Measurements from ENCODE around the gene CHCHD6. TPM values are rescaled to one million over a fixed set of nuclear protein-coding genes. Genes with fewer than 3 reads are reported as not detected.

CHCHD6 gene
- total RNA-seq, 1 donor from 2014 or later, result 3.7 TPM

DNA sequence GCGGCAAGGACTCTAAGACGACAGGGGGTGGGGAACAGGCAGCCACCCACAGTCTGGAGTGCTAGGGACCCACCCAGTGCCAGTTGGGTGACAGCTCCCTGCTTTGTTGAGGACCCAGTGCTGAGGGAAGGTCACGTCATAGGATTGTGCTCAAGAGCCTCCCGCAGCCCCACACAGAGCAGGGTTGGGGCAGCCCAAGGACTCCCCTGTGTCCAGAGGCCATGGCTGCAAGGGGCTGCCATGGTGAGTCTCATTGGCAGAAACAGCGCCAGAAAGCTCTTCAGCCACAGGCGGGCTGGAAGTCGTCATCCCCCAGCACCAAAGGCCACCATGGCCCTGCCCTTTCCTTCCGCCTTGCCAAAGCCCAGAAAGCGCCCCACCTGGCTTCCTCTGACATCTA, 241.9 kb downstream of the CHCHD6 start:
- DNase-seq, result no peak

DNA sequence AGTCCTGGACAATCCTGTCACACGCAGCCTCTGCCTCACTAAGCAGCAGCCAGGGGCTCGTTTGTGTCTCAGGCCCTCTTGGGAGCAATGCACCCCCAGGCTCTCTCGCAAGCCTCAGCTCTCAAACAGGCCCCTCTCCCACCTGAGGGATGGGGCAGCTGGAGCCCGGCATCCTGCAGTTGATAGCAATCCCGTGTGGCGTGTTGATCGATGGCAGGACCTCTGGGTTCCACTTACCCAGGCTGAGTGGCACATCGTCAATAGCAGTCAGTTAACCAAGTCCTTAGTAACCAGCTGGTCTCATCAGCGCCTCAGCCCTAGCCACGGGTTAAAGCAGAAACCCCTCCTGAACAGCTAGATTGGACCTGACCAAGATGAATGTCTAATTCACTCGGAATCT, 242.4 kb downstream of the CHCHD6 start:
- no peak for DNase-seq

DNA sequence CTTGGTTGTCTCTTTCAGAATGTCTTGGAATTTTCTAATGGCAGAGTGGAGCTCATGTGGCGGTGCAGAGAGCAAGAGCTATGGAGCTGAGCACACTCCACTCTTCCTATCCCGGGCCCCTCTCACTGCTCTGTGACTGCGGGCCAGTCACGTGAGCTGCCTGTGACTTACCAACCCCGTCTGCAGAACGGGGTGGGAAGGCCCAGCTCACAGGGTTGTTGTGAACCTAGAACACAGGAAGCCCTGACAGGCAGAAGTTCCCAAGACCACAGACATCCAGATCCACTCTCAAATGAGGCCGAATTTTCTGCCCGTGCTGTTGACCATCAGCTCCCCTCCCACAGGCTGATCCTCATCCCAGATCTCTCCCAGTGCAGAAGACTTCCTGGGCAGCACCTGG, 243.4 kb downstream of the CHCHD6 start:
- DNase-seq, result no peak

DNA sequence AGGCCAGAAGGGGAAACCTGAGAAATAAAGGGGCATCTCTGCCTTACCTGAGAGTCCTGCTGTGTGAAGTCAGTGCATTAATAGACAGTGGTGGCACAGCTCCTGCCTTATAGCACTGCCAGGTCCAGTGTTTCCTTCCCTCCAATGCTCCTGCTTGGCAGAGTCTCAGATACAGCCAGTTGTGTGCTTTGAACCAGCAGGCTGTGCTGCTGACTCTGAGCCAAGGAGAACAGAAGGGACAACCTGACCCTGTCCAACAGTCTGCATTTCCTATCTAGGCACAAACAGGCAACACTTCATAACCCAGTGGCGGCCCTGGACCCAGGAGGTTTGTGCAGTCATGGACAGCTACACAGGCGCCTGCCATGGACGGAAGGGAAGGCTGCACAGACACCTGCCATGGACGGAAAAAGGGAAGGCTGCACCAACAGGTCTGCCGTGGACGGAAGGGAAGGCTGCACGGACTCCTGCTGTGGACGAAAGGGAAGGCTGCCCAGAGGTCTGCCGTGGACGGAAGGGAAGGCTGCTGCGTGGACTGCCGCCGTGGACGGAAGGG, 245.0 kb downstream of the CHCHD6 start:
- DNase-seq, result no peak

DNA sequence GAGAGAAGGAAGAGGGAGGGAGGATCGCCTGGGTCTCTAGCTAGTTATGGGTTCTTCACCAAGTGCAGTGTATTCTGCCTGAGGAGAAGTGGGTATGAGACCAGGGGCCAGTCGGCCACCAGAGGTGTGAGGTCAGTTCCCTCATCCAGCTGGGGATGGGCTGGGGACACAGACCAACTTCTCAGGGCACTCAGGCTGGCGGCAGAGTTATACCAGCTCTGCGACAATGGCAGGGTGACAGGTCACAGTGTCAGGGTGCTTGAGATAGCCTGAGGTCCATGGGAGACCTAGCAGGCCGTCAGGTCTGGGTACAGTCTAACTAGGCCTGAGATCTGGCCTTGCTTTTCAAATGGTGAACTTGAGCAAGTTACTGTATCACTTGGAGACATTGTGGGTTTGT, 247.5 kb downstream of the CHCHD6 start:
- DNase-seq, result no peak

DNA sequence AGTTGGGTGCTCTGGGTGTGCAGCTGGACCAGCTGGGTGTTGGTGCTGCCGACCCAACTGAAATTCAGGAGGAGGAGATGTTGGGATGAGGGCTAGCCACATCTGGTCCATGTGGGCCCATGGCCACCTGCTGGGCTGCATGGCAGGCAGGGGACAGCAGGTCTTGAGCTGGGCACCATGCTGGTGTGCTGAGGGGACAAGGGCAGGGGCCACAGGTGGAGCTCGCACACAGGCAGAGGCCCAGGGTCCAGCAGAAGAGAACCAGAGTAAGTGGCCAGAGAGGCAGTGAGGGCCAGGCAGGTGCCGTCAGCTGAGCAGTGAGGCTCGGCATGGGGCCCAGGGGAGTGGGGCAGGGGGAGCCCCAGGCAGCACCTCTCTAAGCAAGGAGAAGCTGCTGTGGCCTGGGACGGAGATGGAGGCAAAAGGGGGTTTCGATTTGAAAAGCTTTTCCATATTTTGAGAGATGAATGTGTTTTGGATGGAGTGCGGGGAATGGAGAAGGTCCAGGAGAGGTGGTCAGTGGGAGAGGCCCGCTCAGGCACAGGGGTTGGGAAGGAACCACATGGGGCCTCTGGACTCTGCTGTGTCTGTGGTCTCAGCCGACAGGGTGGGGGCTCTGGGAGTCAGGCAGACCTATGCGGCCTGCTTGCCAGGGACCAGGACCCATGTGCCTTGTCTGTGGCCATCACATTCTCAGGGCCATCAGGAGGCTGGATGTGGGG, 248.4 kb downstream of the CHCHD6 start:
- DNase-seq, result no peak

DNA sequence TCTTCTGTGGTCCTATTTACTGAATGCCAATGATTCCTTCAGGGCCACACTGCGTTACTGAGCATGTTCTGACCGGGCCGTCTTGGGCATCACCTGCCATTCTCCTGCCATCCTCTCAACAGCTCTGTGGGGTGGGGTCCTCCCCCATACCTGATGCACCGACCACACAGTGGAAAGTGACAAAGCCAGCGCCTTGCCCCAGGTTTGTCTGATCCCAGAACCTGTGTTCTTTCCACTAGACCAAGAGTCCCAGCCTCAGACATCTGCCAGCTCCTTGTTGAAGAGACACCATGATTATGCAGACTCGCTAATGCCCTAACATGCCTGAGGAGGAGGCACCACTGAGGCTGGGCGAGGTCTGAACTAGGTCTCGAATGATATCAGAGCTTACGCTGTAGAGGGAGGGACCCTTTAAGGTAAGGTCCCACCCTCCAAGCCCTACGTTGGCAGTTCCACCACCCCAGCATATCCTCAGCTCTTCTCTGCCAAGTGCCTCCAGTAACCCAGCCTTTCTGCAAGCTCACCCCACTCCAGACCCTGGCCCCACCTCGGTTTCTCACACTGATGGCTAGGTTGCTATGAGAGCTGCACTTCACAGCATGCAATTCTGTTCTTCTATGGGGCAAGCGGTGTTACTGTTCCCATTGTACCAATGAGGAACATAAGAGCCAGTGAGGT, 249.1 kb downstream of the CHCHD6 start:
- no peak for DNase-seq

DNA sequence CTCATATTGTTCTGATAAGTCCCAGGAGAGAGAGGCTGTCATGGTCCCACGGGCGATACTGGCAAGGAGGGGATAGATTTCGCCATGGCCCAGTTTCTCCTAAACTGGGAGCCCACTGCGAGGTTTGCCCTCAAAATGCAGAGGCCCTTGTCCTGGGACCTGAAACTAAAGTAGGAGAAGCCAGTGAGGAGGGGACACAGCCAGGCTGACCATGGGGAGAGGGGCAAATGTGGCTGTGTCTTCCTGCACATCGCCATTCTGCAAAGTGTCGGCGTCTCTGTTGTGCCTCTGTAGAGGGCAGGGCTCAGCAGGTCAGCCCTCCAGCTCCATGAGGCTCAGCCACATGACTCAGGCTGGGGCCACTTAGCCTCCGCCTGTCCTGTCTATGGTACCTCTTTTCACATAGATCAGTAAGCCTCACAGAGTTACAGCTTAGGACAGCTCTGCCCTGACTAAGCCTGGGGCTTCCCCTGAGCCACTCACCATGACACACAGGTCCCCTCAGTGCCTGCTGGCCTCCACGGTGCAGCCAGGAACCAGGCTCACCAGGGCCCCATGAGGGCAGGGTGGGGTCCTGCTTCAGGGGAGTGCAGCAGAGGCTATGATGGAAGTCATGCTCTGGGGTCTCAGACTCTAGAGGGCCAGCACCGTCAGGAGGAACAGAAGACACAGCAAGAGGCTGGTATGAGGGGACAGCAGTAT, 250.3 kb downstream of the CHCHD6 start:
- no peak for DNase-seq

DNA sequence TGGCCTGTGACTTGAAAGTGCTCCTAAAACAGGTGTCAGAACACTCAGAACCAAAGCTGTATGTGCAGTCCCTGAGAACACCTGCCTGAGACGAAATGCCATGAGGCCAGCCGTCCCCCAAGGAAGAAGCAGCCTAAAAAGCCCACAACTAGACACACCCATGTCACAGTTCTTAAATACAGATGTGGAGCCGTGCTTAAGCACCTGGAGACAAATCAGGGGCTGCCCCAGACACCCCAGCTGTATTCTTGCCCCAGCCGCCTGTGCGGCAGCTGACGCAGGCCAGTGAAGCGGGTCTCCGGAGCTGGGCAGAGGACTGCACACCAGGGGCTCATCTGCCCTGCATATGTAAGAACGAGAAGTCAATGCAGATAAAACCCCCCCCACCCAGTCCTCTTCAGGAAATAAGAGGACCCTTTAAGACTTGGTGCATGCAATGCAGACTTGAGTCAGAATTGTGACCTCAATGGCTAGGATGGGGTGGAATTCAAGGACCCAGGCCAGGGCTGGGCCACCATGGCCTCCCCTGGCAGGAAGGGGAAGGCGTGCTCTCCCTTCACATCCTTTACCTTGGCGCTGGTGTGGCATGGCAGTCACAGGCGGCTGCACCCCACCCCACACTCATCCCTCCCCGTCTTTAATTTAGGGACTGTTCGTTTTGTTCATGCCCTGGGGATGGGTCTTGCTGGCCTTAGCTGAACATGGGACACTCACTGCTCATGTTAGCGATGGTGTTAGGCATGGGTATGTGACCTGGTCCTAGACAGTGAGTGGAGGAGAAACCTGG, 251.2 kb downstream of the CHCHD6 start:
- no peak for DNase-seq

DNA sequence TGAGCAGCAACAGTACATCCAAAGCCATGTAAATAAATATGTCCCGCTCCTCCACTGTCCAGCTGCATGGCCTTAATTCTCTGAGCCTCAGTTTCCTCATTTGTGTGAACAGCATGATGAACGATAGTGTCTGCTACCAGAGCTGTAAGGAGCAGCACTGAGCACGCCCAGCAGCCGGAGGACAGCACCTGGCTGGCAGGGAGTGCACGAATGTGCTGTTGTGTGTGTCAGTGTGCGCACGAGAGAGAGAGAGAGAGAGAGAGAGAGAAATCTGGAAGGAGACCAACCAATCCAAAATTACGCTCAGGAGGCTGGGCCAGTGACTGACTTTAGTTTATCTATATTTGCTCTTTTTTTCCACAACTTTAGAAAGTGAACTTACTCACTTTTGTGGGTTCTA, 252.3 kb downstream of the CHCHD6 start:
- no peak for DNase-seq

DNA sequence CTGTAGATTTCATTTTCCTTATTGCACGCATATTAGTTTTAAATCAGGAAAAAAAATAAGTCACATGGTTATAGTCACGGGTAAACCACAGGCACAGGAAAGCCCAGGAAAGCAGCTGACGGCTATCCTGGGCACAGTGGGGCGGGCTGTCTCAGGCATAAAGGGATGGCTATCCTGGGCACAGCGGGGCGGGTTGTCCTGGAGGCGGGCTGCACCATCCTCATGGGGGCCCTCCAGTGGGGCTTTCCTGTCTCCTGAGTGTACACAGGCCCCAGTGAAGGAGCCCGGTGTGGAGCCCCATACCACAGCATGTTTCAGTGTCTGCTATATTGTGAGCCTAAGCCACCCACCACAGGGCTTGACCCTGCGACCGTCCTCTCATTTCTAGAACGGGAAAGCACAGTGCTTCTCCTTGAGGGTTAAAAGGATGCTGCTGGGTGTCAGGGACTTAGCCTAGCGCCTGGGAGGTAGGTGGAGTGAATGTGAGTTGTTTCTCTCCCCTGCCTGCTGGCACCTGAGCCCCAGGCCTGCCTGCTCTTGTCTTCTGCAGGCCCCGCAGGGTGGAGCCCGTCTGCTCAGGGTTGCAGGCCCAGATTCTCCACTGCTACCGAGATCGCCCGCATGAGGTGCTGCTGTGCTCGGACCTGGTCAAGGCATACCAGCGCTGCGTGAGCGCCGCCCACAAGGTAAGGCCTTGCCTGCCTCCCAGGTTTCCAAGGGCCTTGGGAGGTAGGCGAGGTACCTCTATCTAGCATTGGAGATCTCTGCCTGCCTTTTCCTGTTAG, 253.0 kb downstream of the CHCHD6 start:
- DNase-seq, result no peak

DNA sequence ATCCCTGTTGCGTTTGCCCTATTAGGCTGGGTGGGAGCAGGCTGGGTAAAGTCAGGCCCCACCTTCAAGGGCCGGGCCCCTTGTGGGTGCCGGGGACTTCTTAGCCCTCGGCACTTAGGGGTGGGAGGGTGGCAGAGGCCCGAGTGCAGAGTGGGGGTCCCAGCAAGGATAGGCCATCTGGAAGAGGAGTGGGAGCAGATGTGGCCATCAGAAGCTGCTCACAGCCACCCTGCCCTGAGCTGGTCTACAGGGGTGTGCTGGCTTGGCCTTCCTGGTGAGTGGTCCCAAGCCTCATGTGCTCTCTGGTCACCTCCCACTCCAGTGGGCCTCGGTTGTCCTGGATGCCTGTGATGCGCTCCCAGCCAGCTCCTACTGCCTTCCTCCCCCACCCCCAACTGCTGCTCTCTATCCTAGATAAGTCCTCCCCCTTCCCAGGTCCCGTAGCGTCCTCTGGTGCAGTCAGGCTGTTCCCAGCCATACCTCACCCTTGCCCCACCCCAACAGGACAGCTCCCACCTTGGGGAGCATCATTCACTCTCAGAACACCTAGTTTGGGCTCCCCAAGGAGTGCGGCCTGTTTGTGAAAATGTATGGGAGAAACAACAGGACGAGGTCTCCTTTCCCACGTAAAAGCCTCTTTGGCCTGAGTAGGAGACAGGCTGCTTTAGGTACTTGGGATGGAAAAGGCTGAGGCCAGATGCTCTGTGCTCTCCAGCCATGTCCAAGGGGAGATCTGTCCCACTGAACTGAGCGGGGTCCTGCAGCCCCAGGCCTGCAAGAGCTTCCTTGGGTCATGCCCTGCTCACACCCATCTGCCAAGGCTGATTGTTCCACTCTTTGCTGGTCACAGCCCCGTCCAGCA, 254.0 kb downstream of the CHCHD6 start:
- DNase-seq, result no peak

DNA sequence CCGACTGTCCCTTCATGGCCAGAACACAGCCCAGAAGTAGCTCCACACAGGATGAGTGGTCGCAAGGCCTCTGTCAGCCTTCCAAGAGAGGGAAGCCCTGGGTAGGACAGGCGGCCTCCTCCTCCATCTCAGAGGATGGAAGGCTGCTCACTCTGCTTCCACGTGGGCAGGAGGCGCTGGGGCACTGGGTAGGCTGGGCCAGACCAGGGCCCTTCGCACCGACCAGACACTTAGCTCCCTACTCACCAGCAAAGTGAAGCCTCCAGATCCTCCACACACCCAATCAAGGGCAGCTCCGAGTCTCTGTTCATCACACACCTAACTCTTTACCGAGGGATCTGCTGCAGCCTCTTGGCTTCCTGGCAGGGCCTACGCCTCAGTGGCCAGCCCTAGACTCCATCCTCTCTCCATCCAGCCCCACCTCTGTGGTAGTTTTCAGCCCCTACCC, 254.6 kb downstream of the CHCHD6 start:
- DNase-seq, result no peak

DNA sequence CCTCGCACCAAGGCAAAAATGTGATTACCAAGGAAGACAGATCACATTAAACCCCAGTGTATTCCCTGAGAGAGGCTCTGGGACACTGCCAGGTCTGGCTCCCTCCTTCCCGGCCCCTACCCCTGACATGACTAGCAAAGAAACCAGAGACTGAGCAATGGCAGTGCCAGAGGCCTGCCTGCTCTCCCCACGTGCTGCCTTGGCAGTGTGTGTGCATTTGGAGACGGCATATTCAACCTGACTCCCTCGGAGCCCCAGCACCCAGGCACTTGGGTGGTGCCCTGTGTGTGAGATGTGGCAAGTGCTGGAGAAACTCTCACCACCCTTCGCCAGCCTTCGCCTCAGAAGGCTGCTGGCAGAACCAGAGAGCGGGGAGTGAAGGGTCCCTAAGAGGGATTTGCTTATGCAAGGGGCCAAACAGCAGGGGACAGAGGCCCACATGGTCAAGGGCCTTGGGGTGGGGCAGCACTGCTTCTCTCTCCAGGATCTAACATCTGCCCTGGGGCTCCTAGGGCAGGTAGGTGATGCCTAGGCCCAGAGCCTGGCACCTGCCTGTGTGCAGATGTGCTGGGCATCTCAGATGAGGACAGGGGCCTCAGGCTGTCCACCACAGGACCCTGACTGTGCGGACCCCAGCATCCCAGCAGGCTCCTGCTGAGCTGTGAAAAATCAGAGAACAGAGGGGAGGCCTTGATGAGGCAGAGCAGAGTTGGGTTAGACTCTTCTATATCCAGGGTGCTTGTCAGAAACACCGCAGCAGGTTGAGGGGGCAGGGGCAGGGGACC, 255.3 kb downstream of the CHCHD6 start:
- no peak for DNase-seq

DNA sequence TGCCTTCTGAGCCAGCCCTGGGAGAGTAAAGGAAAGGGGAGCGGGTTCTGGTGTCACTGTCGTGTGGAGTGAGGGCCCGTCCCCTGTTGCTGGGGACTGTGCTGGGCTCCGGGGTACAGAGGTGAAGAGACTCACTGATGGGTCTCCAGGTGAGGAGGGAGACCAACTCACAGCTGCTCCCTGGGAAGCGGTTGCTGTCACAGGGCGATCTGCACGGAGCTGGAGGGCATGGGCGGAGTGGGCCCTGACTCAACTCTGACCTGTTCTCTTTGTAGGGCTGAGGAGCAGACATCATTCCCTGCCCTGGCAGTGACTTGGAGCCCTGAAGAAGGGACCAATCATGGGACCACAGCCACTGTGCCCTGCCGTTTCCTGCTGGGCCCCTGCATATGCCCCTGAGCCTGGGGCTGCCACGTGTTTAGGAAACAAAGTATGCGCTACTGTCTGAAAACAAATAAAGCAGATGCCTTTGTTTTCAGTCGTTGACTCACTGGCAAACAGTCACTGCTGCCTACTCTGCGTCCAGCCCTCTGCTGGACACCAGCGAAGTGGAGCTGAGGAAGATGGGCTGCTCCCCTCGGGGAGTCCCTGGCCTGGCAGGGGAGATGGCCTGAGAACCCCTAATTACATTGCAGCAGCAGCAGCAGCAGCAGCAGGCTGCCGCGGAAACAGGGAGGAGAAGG, 256.0 kb downstream of the CHCHD6 start:
- DNase-seq, result peak; percentile 84

DNA sequence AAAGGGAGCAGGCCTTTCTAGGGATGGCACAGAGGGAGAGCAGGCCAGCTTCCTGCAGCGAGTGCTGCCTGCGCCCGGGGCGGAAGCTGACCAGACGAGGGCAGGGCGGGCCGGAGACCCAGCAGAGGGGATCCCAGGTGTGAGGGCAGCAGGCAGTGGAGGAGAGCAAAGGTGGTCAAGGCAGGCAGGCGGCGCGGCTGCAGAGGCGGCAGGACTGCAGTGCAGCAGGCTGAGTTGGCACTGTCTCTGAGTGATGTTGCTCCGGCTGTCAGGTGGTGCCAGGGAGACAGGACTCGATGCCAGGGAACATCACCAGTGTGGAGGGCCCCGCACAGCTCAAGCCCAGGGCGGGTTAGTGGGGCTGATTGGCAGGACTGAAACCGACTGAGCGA, 256.6 kb downstream of the CHCHD6 start:
- no peak for DNase-seq

DNA sequence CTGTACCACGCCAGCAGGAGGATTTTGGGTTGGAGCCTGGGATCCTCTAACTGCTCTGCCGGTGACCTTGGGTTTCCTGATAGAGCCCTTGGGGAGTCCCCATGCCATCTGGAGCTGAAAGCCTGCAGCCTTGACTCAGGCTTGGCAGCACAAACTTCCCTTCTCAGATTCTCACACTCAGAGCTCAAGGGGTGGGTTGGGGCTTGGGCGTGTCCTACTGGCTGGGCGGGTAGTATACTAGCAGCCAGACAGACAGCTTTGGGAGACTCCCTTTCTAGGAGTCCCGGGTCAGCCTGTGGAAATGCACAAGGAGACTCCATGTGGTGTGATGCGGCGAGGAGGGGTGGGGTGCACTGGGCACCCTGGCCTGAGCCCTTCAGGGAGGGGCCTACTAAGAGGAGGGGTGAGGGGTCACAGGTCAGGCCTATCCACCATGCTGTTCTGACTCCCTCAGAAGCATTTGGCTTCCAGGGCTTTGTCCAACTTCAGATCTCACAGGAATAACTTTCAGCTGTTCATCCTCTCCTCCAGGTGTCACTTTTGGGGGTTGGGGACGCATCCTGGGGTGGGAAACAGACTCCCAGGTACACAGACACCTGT, 257.3 kb downstream of the CHCHD6 start:
- no peak for DNase-seq

DNA sequence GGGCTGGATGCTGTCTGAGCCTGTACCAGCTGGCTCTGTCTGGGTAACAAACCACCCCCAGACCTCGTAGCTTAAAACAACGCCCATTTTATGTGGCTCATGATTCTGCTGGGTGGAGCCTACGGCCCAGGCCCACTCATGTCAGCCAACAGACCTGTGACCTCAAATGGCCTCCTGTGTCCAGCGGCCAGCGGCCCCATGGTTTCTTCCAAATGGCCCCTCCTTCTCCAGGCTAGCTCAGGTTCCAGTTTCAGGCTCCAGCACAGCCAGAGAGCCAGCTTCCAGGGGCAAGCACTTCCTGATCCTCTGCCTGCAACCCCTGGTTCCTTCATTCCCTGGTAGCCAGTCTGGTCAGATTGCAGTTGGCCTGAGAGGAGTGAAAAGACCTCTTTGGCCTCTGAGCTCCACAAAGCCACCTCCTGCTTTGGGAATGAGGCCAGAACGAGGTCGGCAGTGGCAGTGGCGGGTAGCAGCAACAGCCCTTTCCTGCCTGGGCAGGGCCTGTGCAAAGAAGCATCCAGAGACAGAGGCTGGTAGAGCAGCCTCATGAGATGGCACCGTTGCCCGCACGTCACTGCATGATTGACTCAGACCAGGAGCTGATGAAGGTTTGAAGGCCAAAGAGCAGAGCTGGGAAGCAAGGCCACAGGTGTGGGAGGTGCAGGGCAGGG, 257.9 kb downstream of the CHCHD6 start:
- no peak for DNase-seq
